ENCODE data around the gene PRSS23. TPM values are rescaled to one million over a fixed set of nuclear protein-coding genes. Genes with fewer than 3 reads are reported as not detected.

Gene PRSS23
- 10 to 100 TPM in 4 of 5 donors, 1 to 10 TPM in 1; 4.1 to 98.8 (median 72.9) TPM for total RNA-seq
- polyA plus RNA-seq = 10 to 100 TPM; 11.0 to 12.2 (median 11.7) TPM
- long read RNA-seq, donor 1, full-length matches to known transcripts = 35 of 35 reads
- long read RNA-seq, donor 1, partial matches to known transcripts = 0 of 35 reads
- long read RNA-seq, donor 1, other reads (novel, unspliced or antisense) = 0 of 35 reads
- long read RNA-seq, donor 2, full-length matches to known transcripts = 29 of 41 reads
- long read RNA-seq, donor 2, partial matches to known transcripts = 12 of 41 reads
- long read RNA-seq, donor 2, other reads (novel, unspliced or antisense) = 0 of 41 reads
- long read RNA-seq, donor 3, full-length matches to known transcripts = 20 of 20 reads
- long read RNA-seq, donor 3, partial matches to known transcripts = 0 of 20 reads
- long read RNA-seq, donor 3, other reads (novel, unspliced or antisense) = 0 of 20 reads
- long read RNA-seq, donor 4, full-length matches to known transcripts = 8 of 13 reads
- long read RNA-seq, donor 4, partial matches to known transcripts = 5 of 13 reads
- long read RNA-seq, donor 4, other reads (novel, unspliced or antisense) = 0 of 13 reads
- long read RNA-seq, donor 5, full-length matches to known transcripts = 41 of 41 reads
- long read RNA-seq, donor 5, partial matches to known transcripts = 0 of 41 reads
- long read RNA-seq, donor 5, other reads (novel, unspliced or antisense) = 0 of 41 reads
- long read RNA-seq, donor 6, full-length matches to known transcripts = 124 of 190 reads
- long read RNA-seq, donor 6, partial matches to known transcripts = 66 of 190 reads
- long read RNA-seq, donor 6, other reads (novel, unspliced or antisense) = 0 of 190 reads
- long read RNA-seq, donor 7, full-length matches to known transcripts = 73 of 80 reads
- long read RNA-seq, donor 7, partial matches to known transcripts = 0 of 80 reads
- long read RNA-seq, donor 7, other reads (novel, unspliced or antisense) = 7 of 80 reads
- long read RNA-seq, donor 8, full-length matches to known transcripts = 51 of 61 reads
- long read RNA-seq, donor 8, partial matches to known transcripts = 10 of 61 reads
- long read RNA-seq, donor 8, other reads (novel, unspliced or antisense) = 0 of 61 reads
- long read RNA-seq, donor 9, full-length matches to known transcripts = 44 of 59 reads
- long read RNA-seq, donor 9, partial matches to known transcripts = 10 of 59 reads
- long read RNA-seq, donor 9, other reads (novel, unspliced or antisense) = 5 of 59 reads
- long read RNA-seq, donor 10, full-length matches to known transcripts = 14 of 14 reads
- long read RNA-seq, donor 10, partial matches to known transcripts = 0 of 14 reads
- long read RNA-seq, donor 10, other reads (novel, unspliced or antisense) = 0 of 14 reads

- TF ChIP-seq POLR2A (IDR thresholded peaks at IDR 0.05) (no peak), POLR2AphosphoS5 (IDR thresholded peaks at IDR 0.05) (peak; percentile 49 to 67 (median 56)), CTCF (IDR thresholded peaks at IDR 0.05) (no peak), EP300 (IDR thresholded peaks at IDR 0.05) (no peak)
- Histone ChIP-seq H3K27ac (peak within 1 kb of the TSS; percentile 77 to 89 (median 84)), H3K4me1 (peaks cover 4 to 49% (median 37%) of the 10 kb centered on the region in 4 donors), H3K27me3 (peaks cover 0 to 9% (median 0%) of the 10 kb centered on the region in 3 donors), H3K9me3 (no peaks in the 10 kb centered on the region), H3K4me3 (peak within 1 kb of the TSS; percentile 63 to 71 (median 70)), H3K36me3 (no peaks in the 10 kb centered on the region)
- 0 to 7% (median 1%) methylated on average over 17 to 97 of the region's 97 CpGs for WGBS, 5 donors
- peak; percentile 74 to 92 for DNase-seq
- intact Hi-C loops (cut with DNase I; ENCODE audit: low total_unique reads) = no loop called here
Observed at GRCh38 chr11:86800076-86800959, at the start of gene PRSS23. Gene PRSS23, plus strand, starts transcription at chr11:86800542. Its CDS starts 7,102 bp downstream, at chr11:86807644.

- Histone ChIP-seq H3K27me3 (no peaks in the 10 kb centered on the region), H3K27ac (no peak overlapping the region), H3K4me3 (no peak overlapping the region), H3K4me1 (peaks cover 0 to 7% (median 0%) of the 10 kb centered on the region in 4 donors), H3K36me3 (no peaks in the 10 kb centered on the region), H3K9me3 (no peaks in the 10 kb centered on the region)
- intact Hi-C loops (cut with DNase I; ENCODE audit: low total_unique reads) = no loop called here
- peak in 1 of 2 donors; percentile 25 for DNase-seq
- TF ChIP-seq CTCF (IDR thresholded peaks at IDR 0.05) = no peak
- no peak for TF ChIP-seq EP300 (IDR thresholded peaks at IDR 0.05)
- TF ChIP-seq POLR2A (IDR thresholded peaks at IDR 0.05) = no peak
- no peak for TF ChIP-seq POLR2AphosphoS5 (IDR thresholded peaks at IDR 0.05)
- 28 to 39% (median 34%) methylated on average over 3 of the region's 3 CpGs for WGBS, 5 donors
Observed at GRCh38 chr11:86753459-86753858, 46.9 kb upstream of the PRSS23 start.

- Histone ChIP-seq H3K9me3 (no peaks in the 10 kb centered on the region), H3K36me3 (no peaks in the 10 kb centered on the region)
- intact Hi-C loops (cut with DNase I; ENCODE audit: low total_unique reads) = no loop called here
Observed at GRCh38 chr11:86755146-86755545, 45.2 kb upstream of the PRSS23 start.

GRCh38 chr11:86758171-86758570, 42.2 kb upstream of the PRSS23 start:
- H3K4me1 ChIP-seq = peaks cover 0 to 7% (median 0%) of the 10 kb centered on the region in 4 donors
- WGBS, 5 donors = 82 to 98% (median 88%) methylated on average over 1 of the region's 1 CpG
- H3K9me3 ChIP-seq = no peaks in the 10 kb centered on the region
- no peaks in the 10 kb centered on the region for H3K27me3 ChIP-seq
- no peak overlapping the region for H3K27ac ChIP-seq
- no peak for TF ChIP-seq EP300 (IDR thresholded peaks at IDR 0.05)
- no peak for TF ChIP-seq POLR2A (IDR thresholded peaks at IDR 0.05)
- TF ChIP-seq POLR2AphosphoS5 (IDR thresholded peaks at IDR 0.05) = no peak
- TF ChIP-seq CTCF (IDR thresholded peaks at IDR 0.05) = no peak
- no peak overlapping the region for H3K4me3 ChIP-seq
- H3K36me3 ChIP-seq = no peaks in the 10 kb centered on the region
- no peak for DNase-seq
- intact Hi-C loops (cut with DNase I; ENCODE audit: low total_unique reads) = no loop called here

More at GRCh38 chr11:86755146-86755545, 45.2 kb upstream of the PRSS23 start:
- H3K4me1 ChIP-seq = peaks cover 0 to 7% (median 0%) of the 10 kb centered on the region in 4 donors
- no peak for DNase-seq
- H3K4me3 ChIP-seq = no peak overlapping the region
- H3K27me3 ChIP-seq = no peaks in the 10 kb centered on the region
- H3K27ac ChIP-seq = no peak overlapping the region
- no peak for TF ChIP-seq POLR2A (IDR thresholded peaks at IDR 0.05)
- no peak for TF ChIP-seq EP300 (IDR thresholded peaks at IDR 0.05)
- TF ChIP-seq POLR2AphosphoS5 (IDR thresholded peaks at IDR 0.05) = no peak
